ENCODE results near the gene MARCHF3. TPM values are rescaled to one million over a fixed set of nuclear protein-coding genes. Genes with fewer than 3 reads are reported as not detected.

MARCHF3 gene
- polyA plus RNA-seq, 1 donor from 2014 or later, result 3.9 TPM

- H3K9me2 ChIP-seq (ENCODE audit: insufficient read depth, low read length), result no peaks in the 10 kb centered on the region
- no peak overlapping the region for H2AFZ ChIP-seq (ENCODE audit: low read depth, low read length)
- no peak overlapping the region for H3K9ac ChIP-seq (ENCODE audit: low read length)
- H3K36me3 ChIP-seq (ENCODE audit: insufficient read depth, low read length), result no peaks in the 10 kb centered on the region
- no peaks in the 10 kb centered on the region for H3K9me3 ChIP-seq (ENCODE audit: low read length)
- no peak overlapping the region for H3K4me2 ChIP-seq (ENCODE audit: low read length)
- TF ChIP-seq EZH2 (IDR thresholded peaks at IDR 0.05; ENCODE audit: borderline replicate concordance, insufficient read depth, low read length, poor library complexity, severe bottlenecking) (no peak), RAD21 (conservative IDR thresholded peaks at IDR 0.05) (no peak), EP300 (conservative IDR thresholded peaks at IDR 0.05; ENCODE audit: poor library complexity, severe bottlenecking) (no peak), POLR2AphosphoS5 (IDR thresholded peaks at IDR 0.05) (no peak), TAF1 (IDR thresholded peaks at IDR 0.05; ENCODE audit: low read depth) (no peak), MXI1 (conservative IDR thresholded peaks at IDR 0.05; ENCODE audit: poor library complexity, severe bottlenecking) (no peak), SMC3 (conservative IDR thresholded peaks at IDR 0.05; ENCODE audit: poor library complexity) (no peak)
- TF ChIP-seq, protein P1, sequence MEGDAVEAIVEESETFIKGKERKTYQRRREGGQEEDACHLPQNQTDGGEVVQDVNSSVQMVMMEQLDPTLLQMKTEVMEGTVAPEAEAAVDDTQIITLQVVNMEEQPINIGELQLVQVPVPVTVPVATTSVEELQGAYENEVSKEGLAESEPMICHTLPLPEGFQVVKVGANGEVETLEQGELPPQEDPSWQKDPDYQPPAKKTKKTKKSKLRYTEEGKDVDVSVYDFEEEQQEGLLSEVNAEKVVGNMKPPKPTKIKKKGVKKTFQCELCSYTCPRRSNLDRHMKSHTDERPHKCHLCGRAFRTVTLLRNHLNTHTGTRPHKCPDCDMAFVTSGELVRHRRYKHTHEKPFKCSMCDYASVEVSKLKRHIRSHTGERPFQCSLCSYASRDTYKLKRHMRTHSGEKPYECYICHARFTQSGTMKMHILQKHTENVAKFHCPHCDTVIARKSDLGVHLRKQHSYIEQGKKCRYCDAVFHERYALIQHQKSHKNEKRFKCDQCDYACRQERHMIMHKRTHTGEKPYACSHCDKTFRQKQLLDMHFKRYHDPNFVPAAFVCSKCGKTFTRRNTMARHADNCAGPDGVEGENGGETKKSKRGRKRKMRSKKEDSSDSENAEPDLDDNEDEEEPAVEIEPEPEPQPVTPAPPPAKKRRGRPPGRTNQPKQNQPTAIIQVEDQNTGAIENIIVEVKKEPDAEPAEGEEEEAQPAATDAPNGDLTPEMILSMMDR (IDR thresholded peaks at IDR 0.05; ENCODE audit: poor library complexity, severe bottlenecking), result no peak
- TF ChIP-seq, protein P2, sequence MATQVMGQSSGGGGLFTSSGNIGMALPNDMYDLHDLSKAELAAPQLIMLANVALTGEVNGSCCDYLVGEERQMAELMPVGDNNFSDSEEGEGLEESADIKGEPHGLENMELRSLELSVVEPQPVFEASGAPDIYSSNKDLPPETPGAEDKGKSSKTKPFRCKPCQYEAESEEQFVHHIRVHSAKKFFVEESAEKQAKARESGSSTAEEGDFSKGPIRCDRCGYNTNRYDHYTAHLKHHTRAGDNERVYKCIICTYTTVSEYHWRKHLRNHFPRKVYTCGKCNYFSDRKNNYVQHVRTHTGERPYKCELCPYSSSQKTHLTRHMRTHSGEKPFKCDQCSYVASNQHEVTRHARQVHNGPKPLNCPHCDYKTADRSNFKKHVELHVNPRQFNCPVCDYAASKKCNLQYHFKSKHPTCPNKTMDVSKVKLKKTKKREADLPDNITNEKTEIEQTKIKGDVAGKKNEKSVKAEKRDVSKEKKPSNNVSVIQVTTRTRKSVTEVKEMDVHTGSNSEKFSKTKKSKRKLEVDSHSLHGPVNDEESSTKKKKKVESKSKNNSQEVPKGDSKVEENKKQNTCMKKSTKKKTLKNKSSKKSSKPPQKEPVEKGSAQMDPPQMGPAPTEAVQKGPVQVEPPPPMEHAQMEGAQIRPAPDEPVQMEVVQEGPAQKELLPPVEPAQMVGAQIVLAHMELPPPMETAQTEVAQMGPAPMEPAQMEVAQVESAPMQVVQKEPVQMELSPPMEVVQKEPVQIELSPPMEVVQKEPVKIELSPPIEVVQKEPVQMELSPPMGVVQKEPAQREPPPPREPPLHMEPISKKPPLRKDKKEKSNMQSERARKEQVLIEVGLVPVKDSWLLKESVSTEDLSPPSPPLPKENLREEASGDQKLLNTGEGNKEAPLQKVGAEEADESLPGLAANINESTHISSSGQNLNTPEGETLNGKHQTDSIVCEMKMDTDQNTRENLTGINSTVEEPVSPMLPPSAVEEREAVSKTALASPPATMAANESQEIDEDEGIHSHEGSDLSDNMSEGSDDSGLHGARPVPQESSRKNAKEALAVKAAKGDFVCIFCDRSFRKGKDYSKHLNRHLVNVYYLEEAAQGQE (IDR thresholded peaks at IDR 0.05; ENCODE audit: borderline replicate concordance), result no peak
- H3K4me3 ChIP-seq (ENCODE audit: low read length), result no peak overlapping the region
- H3F3A ChIP-seq (ENCODE audit: insufficient read depth, low read length, poor library complexity, severe bottlenecking), result no peaks in the 10 kb centered on the region
- no peak overlapping the region for H3K27ac ChIP-seq (ENCODE audit: low read length)
- H3K79me2 ChIP-seq (replicated peaks; ENCODE audit: insufficient read depth, low read length), result no peaks in the 10 kb centered on the region
- no peaks in the 10 kb centered on the region for H4K20me1 ChIP-seq (ENCODE audit: insufficient read depth)
- H3K27me3 ChIP-seq (ENCODE audit: insufficient read depth, low read depth, low read length), result no peaks in the 10 kb centered on the region
These were observed 175.1 kb downstream of the MARCHF3 start for GRCh38 chr5:126855266-126855665.

- no peak overlapping the region for H2AFZ ChIP-seq (ENCODE audit: low read depth, low read length)
- no peaks in the 10 kb centered on the region for H3K27me3 ChIP-seq (ENCODE audit: insufficient read depth, low read depth, low read length)
- no peak overlapping the region for H3K27ac ChIP-seq (ENCODE audit: low read length)
- no peaks in the 10 kb centered on the region for H3K79me2 ChIP-seq (replicated peaks; ENCODE audit: insufficient read depth, low read length)
- no peaks in the 10 kb centered on the region for H3K36me3 ChIP-seq (ENCODE audit: insufficient read depth, low read length)
- no peaks in the 10 kb centered on the region for H3F3A ChIP-seq (ENCODE audit: insufficient read depth, low read length, poor library complexity, severe bottlenecking)
- TF ChIP-seq, protein P2 (IDR thresholded peaks at IDR 0.05; ENCODE audit: borderline replicate concordance), result no peak
- TF ChIP-seq, protein P1 (IDR thresholded peaks at IDR 0.05; ENCODE audit: poor library complexity, severe bottlenecking), result no peak
- TF ChIP-seq RAD21 (conservative IDR thresholded peaks at IDR 0.05) (no peak), MXI1 (conservative IDR thresholded peaks at IDR 0.05; ENCODE audit: poor library complexity, severe bottlenecking) (no peak), POLR2AphosphoS5 (IDR thresholded peaks at IDR 0.05) (no peak), EP300 (conservative IDR thresholded peaks at IDR 0.05; ENCODE audit: poor library complexity, severe bottlenecking) (no peak), SMC3 (conservative IDR thresholded peaks at IDR 0.05; ENCODE audit: poor library complexity) (no peak), EZH2 (IDR thresholded peaks at IDR 0.05; ENCODE audit: borderline replicate concordance, insufficient read depth, low read length, poor library complexity, severe bottlenecking) (no peak), TAF1 (IDR thresholded peaks at IDR 0.05; ENCODE audit: low read depth) (no peak)
- H3K9ac ChIP-seq (ENCODE audit: low read length), result no peak overlapping the region
- no peak overlapping the region for H3K4me2 ChIP-seq (ENCODE audit: low read length)
- no peak overlapping the region for H3K4me3 ChIP-seq (ENCODE audit: low read length)
- H3K9me3 ChIP-seq (ENCODE audit: low read length), result no peaks in the 10 kb centered on the region
- H4K20me1 ChIP-seq (ENCODE audit: insufficient read depth), result no peaks in the 10 kb centered on the region
- no peaks in the 10 kb centered on the region for H3K9me2 ChIP-seq (ENCODE audit: insufficient read depth, low read length)
These were observed 175.7 kb downstream of the MARCHF3 start for GRCh38 chr5:126854526-126855110.

Data from neural cell (in vitro differentiated cells).